CD14-positive monocyte (primary cell): ENCODE measurements around the gene HAGHL. TPM values are rescaled to one million over a fixed set of nuclear protein-coding genes. Genes with fewer than 3 reads are reported as not detected.
A peak's percentile ranks its signal among the peaks of the same experiment; 100 is the strongest.

Source experiments
- DNase-seq, 3 donors: peaks; one replicate each; pipeline ENCODE4 v3.0.0-alpha.2; 2011 to 2022
- H2AFZ ChIP-seq: 2 replicates; pipeline ENCODE4 v1.6.0; 2012; ENCODE audit warnings: mild to moderate bottlenecking, low read depth, low read length, inconsistent platforms; ENCODE audit not compliant: insufficient read depth, poor library complexity, severe bottlenecking
- H3K27ac ChIP-seq, 2 donors: 1 replicate in 1 of 2; 2 replicates in 1 of 2; pipeline ENCODE4 v1.5.1; 2012 to 2013; ENCODE audit warnings: low read length in 2 of 2, control low read depth in 1 of 2, inconsistent platforms in 1 of 2, low read depth in 1 of 2, mild to moderate bottlenecking in 1 of 2
- H3K27me3 ChIP-seq, 2 donors: one replicate each; pipeline versions ENCODE4 v1.6.0 to v1.6.1; 2011 to 2013; ENCODE audit warnings: low read length in 2 of 2; ENCODE audit not compliant: control insufficient read depth in 2 of 2, insufficient read depth in 2 of 2
- H3K36me3 ChIP-seq, 2 donors: replicated peaks in 1 of 2; 1 replicate in 1 of 2; 2 replicates in 1 of 2; pipeline versions ENCODE4 v1.5.1 to v1.6.1; 2012 to 2013; ENCODE audit warnings: low read length in 2 of 2, control low read depth in 1 of 2, inconsistent platforms in 1 of 2, mild to moderate bottlenecking in 1 of 2; ENCODE audit not compliant: insufficient read depth in 2 of 2, control insufficient read depth in 1 of 2
- H3K4me1 ChIP-seq, 2 donors: 1 replicate in 1 of 2; 2 replicates in 1 of 2; pipeline versions ENCODE4 v1.5.1 to v1.6.1; 2012 to 2013; ENCODE audit warnings: low read length in 2 of 2, control low read depth in 1 of 2, inconsistent platforms in 1 of 2, mild to moderate bottlenecking in 1 of 2, moderate library complexity in 1 of 2; ENCODE audit not compliant: insufficient read depth in 2 of 2, control insufficient read depth in 1 of 2
- H3K4me2 ChIP-seq: replicated peaks from 2 replicates; pipeline ENCODE3; 2012; ENCODE audit warnings: low read length, moderate library complexity, mild to moderate bottlenecking; ENCODE audit not compliant: poor library complexity, severe bottlenecking; ENCODE audit errors: extremely low read depth
- H3K4me3 ChIP-seq, 3 experiments: fragments of 200-600 bp in 1 of 3; sonication (generic) in 1 of 3; replicated peaks in 1 of 3; 1 replicate in 2 of 3; 2 replicates in 1 of 3; pipeline ENCODE4 v1.5.1; 2011 to 2013; ENCODE audit warnings: low read length in 3 of 3, mild to moderate bottlenecking in 3 of 3, control low read depth in 2 of 3, low read depth in 2 of 3, inconsistent platforms in 1 of 3, moderate library complexity in 1 of 3
- H3K79me2 ChIP-seq: 2 replicates; pipeline ENCODE4 v1.6.0; 2012; ENCODE audit warnings: mild to moderate bottlenecking, control low read depth, inconsistent platforms, low read length, moderate library complexity; ENCODE audit not compliant: insufficient read depth
- H3K9ac ChIP-seq: 2 replicates; pipeline ENCODE4 v1.6.0; 2017; ENCODE audit warnings: low read length, mild to moderate bottlenecking; ENCODE audit not compliant: insufficient read depth, poor library complexity, severe bottlenecking
- H3K9me3 ChIP-seq, 2 donors: replicated peaks in 1 of 2; 1 replicate in 1 of 2; 2 replicates in 1 of 2; pipeline versions ENCODE4 v1.5.1 to v1.6.1; 2012 to 2013; ENCODE audit warnings: low read length in 2 of 2, control low read depth in 1 of 2; ENCODE audit not compliant: control insufficient read depth in 1 of 2, insufficient read depth in 1 of 2
- H4K20me1 ChIP-seq: 2 replicates; pipeline ENCODE4 v1.6.0; 2012; ENCODE audit warnings: mild to moderate bottlenecking, low read length, control low read depth, moderate library complexity; ENCODE audit not compliant: insufficient read depth
- H3K27ac Mint-ChIP-seq, 7 donors: one replicate each; pipeline ENCODE4 v1.8.0; 2020; ENCODE audit warnings: mild to moderate bottlenecking in 7 of 7, mixed read lengths in 7 of 7, moderate library complexity in 6 of 7, inconsistent platforms in 2 of 7
- H3K27me3 Mint-ChIP-seq, 3 donors: one replicate each; pipeline ENCODE4 v1.8.0; 2021 to 2022; ENCODE audit warnings: low read depth in 3 of 3, mild to moderate bottlenecking in 3 of 3, mixed read lengths in 3 of 3, moderate library complexity in 3 of 3, inconsistent platforms in 1 of 3
- H3K36me3 Mint-ChIP-seq, 2 donors: one replicate each; pipeline ENCODE4 v1.8.0; 2020; ENCODE audit warnings: mixed read lengths in 2 of 2, inconsistent platforms in 1 of 2, mild to moderate bottlenecking in 1 of 2
- H3K4me1 Mint-ChIP-seq: one replicate; pipeline ENCODE4 v1.8.0; 2020; ENCODE audit warnings: mild to moderate bottlenecking, mixed read lengths
- H3K4me3 Mint-ChIP-seq, 2 donors: one replicate each; pipeline ENCODE4 v1.8.0; 2020; ENCODE audit warnings: mild to moderate bottlenecking in 2 of 2, mixed read lengths in 2 of 2, moderate library complexity in 1 of 2
- H3K9me3 Mint-ChIP-seq, 7 donors: one replicate each; pipeline ENCODE4 v1.8.0; 2020 to 2022; ENCODE audit warnings: mixed read lengths in 7 of 7, mild to moderate bottlenecking in 6 of 7, moderate library complexity in 6 of 7, inconsistent platforms in 2 of 7
- WGBS: methylation state at CpG from one replicate; pipeline ENCODE4 v1.1.5; 2013; ENCODE audit warnings: missing lambda C conversion rate; ENCODE audit not compliant: insufficient coverage; 5-methylcytosine and 5-hydroxymethylcytosine counted together
- intact Hi-C, 2 donors: fragments of 100-400 bp; cut with micrococcal nuclease; formaldehyde crosslinking; loops; one replicate each; pipeline versions ENCODE4 v1.15.0 to v1.15.1; 2023
- polyA plus RNA-seq, 3 donors: library from polyadenylated mRNA; depleted of rRNA in 1 of 3; unstranded in 2 of 3; stranded (reverse) in 1 of 3; fragments of 300-500 nt in 2 of 3; fragments of >200 nt in 1 of 3; fragmentation: Illumina TruSeq in 2 of 3; gene quantifications; 1 replicate in 2 of 3; 2 replicates in 1 of 3; pipeline ENCODE4 v1.2.3, GENCODE V29; 2012 to 2021
- TF ChIP-seq, protein P1 (sequence below): fragments of 200-600 bp; IDR thresholded peaks from one replicate; pipeline ENCODE4 v1.8.0; 2022; ENCODE audit warnings: antibody characterized with exemption, mild to moderate bottlenecking

Gene HAGHL
- polyA plus RNA-seq, 3 donors = 0.60 to 8.9 (median 1.5) TPM

DNA sequence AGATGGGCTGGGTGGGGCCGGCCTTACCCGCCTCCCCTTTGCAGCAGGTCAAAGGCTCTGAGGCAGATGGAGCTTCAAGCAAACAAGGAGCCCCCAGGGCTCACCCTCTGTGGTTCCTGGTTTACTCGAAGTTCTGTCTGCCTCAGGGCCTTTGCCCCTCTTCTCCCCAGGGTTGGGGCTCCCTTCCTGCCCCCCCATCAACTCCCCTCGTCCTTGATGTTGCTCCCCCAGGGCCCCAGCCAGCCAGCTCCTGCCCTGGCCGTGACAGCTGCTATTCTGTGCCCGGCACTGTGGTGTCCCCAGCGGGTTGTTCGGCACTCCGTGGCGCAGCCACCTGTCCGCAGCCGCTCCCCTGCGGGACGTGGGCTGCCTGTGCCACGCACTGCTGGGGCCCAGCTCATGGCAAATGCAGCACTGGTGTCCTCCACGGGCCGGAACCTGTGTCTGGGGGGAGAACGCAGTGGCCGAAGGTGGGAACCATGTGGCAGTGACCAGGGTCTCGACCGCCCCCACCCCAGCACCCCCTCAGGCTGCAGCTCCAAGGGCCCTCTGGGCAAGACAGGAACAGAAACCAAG is 16.3 kb upstream of the HAGHL start:
- Histone ChIP-seq H3K36me3 (no peaks in the 10 kb centered on the region), H3K9ac (no peak overlapping the region), H3K4me2 (no peak overlapping the region), H3K79me2 (no peaks in the 10 kb centered on the region), H3K4me1 (peaks cover 7 to 13% of the 10 kb centered on the region in 2 donors), H3K27me3 (peaks cover 3 to 65% of the 10 kb centered on the region in 2 donors), H3K9me3 (no peaks in the 10 kb centered on the region), H3K4me3 (no peak overlapping the region), H2AFZ (no peak overlapping the region), H4K20me1 (no peaks in the 10 kb centered on the region), H3K27ac (no peak overlapping the region)
- Mint-ChIP-seq H3K27ac (no peak overlapping the region), H3K36me3 (no peaks in the 10 kb centered on the region), H3K4me1 (no peaks in the 10 kb centered on the region), H3K9me3 (peaks cover 0 to 5% (median 0%) of the 10 kb centered on the region in 7 donors), H3K4me3 (peak overlapping the region in 1 of 2 donors; percentile 26), H3K27me3 (peaks cover 41 to 72% (median 66%) of the 10 kb centered on the region in 3 donors)
- DNase-seq = no peak
- intact Hi-C loops = loop anchor here (1.0 to 2.0 kb wide), 2 partner anchors 74 to 75 kb away; no protein-coding TSS in a partner anchor
- TF ChIP-seq, protein P1, sequence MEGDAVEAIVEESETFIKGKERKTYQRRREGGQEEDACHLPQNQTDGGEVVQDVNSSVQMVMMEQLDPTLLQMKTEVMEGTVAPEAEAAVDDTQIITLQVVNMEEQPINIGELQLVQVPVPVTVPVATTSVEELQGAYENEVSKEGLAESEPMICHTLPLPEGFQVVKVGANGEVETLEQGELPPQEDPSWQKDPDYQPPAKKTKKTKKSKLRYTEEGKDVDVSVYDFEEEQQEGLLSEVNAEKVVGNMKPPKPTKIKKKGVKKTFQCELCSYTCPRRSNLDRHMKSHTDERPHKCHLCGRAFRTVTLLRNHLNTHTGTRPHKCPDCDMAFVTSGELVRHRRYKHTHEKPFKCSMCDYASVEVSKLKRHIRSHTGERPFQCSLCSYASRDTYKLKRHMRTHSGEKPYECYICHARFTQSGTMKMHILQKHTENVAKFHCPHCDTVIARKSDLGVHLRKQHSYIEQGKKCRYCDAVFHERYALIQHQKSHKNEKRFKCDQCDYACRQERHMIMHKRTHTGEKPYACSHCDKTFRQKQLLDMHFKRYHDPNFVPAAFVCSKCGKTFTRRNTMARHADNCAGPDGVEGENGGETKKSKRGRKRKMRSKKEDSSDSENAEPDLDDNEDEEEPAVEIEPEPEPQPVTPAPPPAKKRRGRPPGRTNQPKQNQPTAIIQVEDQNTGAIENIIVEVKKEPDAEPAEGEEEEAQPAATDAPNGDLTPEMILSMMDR = no peak
- 75% methylated on average over 21 of the region's 21 CpGs for WGBS

DNA sequence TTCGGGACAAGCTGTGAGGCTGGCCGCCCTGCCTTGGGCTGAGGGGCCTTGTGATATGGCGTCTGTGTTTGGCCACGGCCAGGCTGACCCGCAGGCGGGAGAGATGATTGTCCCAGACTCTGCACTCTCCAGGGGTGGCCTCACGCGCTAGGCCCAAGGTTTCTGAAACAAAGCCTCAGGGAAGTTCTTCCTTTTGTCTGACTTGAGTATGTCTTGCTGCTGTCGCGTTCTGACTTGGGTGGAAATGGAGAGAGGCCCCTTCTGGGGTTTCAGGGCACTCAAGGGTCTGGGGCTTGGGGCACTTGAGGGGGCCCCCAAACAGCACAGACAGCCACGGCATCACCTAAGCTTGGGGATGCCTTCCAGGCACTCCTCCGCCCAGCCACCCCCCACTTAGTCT is 15.8 kb upstream of the HAGHL start:
- Mint-ChIP-seq H3K4me3 (no peak overlapping the region), H3K36me3 (no peaks in the 10 kb centered on the region), H3K4me1 (peaks cover 4% of the 10 kb centered on the region), H3K27ac (no peak overlapping the region), H3K9me3 (peaks cover 0 to 5% (median 0%) of the 10 kb centered on the region in 7 donors), H3K27me3 (peaks cover 43 to 74% (median 68%) of the 10 kb centered on the region in 3 donors)
- Histone ChIP-seq H4K20me1 (no peaks in the 10 kb centered on the region), H3K27me3 (peaks cover 6 to 67% of the 10 kb centered on the region in 2 donors), H3K4me1 (peaks cover 10 to 18% of the 10 kb centered on the region in 2 donors), H3K9ac (no peak overlapping the region), H3K4me2 (no peak overlapping the region), H3K36me3 (no peaks in the 10 kb centered on the region), H3K27ac (no peak overlapping the region), H3K4me3 (no peak overlapping the region), H3K9me3 (peaks cover 0 to 3% of the 10 kb centered on the region in 2 donors), H3K79me2 (no peaks in the 10 kb centered on the region), H2AFZ (no peak overlapping the region)
- intact Hi-C loops = loop anchor here (1.0 to 2.0 kb wide), 2 partner anchors 74 kb away; no protein-coding TSS in a partner anchor
- TF ChIP-seq, protein P1 = no peak
- WGBS = 74% methylated on average over 8 of the region's 12 CpGs
- no peak for DNase-seq
